Renal pelvis (tissue), 12 donors: ENCODE data around the gene MAP1LC3B. TPM values are rescaled to one million over a fixed set of nuclear protein-coding genes. Genes with fewer than 3 reads are reported as not detected.
A peak's percentile ranks its signal among the peaks of the same experiment; 100 is the strongest.

ENCODE experiments used
- DNase-seq: peaks from one replicate; pipeline ENCODE4 v3.0.0-alpha.2; 2013
- long read RNA-seq, 16 experiments: transcript quantifications; one replicate each; lab custom pipeline, GENCODE V29; 2026
- polyA plus RNA-seq, 3 donors: library from polyadenylated mRNA; unstranded; fragments of 120-200 nt; gene quantifications; one replicate each; pipeline ENCODE4 v1.2.1, GENCODE V29; 2013; ENCODE audit not compliant: insufficient read length in 3 of 3

Gene MAP1LC3B
- polyA plus RNA-seq: 10 to 100 TPM; 59.2 to 61.7 (median 60.5) TPM
- long read RNA-seq, donor 1, transcript MAP1LC3B-201 (4 exons, 2,688 nt): major isoform, 48 of 49 reads
- long read RNA-seq, donor 1, partial matches to known transcripts: 0 of 49 reads
- long read RNA-seq, donor 1, other reads (novel, unspliced or antisense): 0 of 49 reads
- long read RNA-seq, donor 2, transcript MAP1LC3B-201 (4 exons, 2,688 nt): major isoform, 58 of 64 reads
- long read RNA-seq, donor 2, partial matches to known transcripts: 0 of 64 reads
- long read RNA-seq, donor 2, other reads (novel, unspliced or antisense): 6 of 64 reads
- long read RNA-seq, donor 3, transcript MAP1LC3B-201 (4 exons, 2,688 nt): major isoform, 56 of 98 reads
- long read RNA-seq, donor 3, partial matches to known transcripts: 42 of 98 reads
- long read RNA-seq, donor 3, other reads (novel, unspliced or antisense): 0 of 98 reads
- long read RNA-seq, donor 4, transcript MAP1LC3B-201 (4 exons, 2,688 nt): major isoform, 48 of 67 reads
- long read RNA-seq, donor 4, partial matches to known transcripts: 19 of 67 reads
- long read RNA-seq, donor 4, other reads (novel, unspliced or antisense): 0 of 67 reads
- long read RNA-seq, donor 5, transcript MAP1LC3B-201 (4 exons, 2,688 nt): major isoform, 24 of 25 reads
- long read RNA-seq, donor 5, partial matches to known transcripts: 0 of 25 reads
- long read RNA-seq, donor 5, other reads (novel, unspliced or antisense): 0 of 25 reads
- long read RNA-seq, donor 6, transcript MAP1LC3B-201 (4 exons, 2,688 nt): major isoform, 35 of 41 reads
- long read RNA-seq, donor 6, partial matches to known transcripts: 0 of 41 reads
- long read RNA-seq, donor 6, other reads (novel, unspliced or antisense): 5 of 41 reads
- long read RNA-seq, donor 7, transcript MAP1LC3B-201 (4 exons, 2,688 nt): major isoform, 74 of 75 reads
- long read RNA-seq, donor 7, partial matches to known transcripts: 0 of 75 reads
- long read RNA-seq, donor 7, other reads (novel, unspliced or antisense): 0 of 75 reads
- long read RNA-seq, donor 8, transcript MAP1LC3B-201 (4 exons, 2,688 nt): major isoform, 29 of 54 reads
- long read RNA-seq, donor 8, partial matches to known transcripts: 24 of 54 reads
- long read RNA-seq, donor 8, other reads (novel, unspliced or antisense): 0 of 54 reads
- long read RNA-seq, donor 9, transcript MAP1LC3B-201 (4 exons, 2,688 nt): major isoform, 68 of 76 reads
- long read RNA-seq, donor 9, partial matches to known transcripts: 8 of 76 reads
- long read RNA-seq, donor 9, other reads (novel, unspliced or antisense): 0 of 76 reads
- long read RNA-seq, donor 10, transcript MAP1LC3B-201 (4 exons, 2,688 nt): major isoform, 43 of 43 reads
- long read RNA-seq, donor 10, partial matches to known transcripts: 0 of 43 reads
- long read RNA-seq, donor 10, other reads (novel, unspliced or antisense): 0 of 43 reads
- long read RNA-seq, donor 11, transcript MAP1LC3B-201 (4 exons, 2,688 nt): major isoform, 28 of 28 reads
- long read RNA-seq, donor 11, partial matches to known transcripts: 0 of 28 reads
- long read RNA-seq, donor 11, other reads (novel, unspliced or antisense): 0 of 28 reads
- long read RNA-seq, donor 12, transcript MAP1LC3B-201 (4 exons, 2,688 nt): major isoform, 44 of 75 reads
- long read RNA-seq, donor 12, partial matches to known transcripts: 28 of 75 reads
- long read RNA-seq, donor 12, other reads (novel, unspliced or antisense): 0 of 75 reads
- long read RNA-seq, donor 13, transcript MAP1LC3B-201 (4 exons, 2,688 nt): major isoform, 23 of 23 reads
- long read RNA-seq, donor 13, partial matches to known transcripts: 0 of 23 reads
- long read RNA-seq, donor 13, other reads (novel, unspliced or antisense): 0 of 23 reads
- long read RNA-seq, donor 14: 0 reads
- long read RNA-seq, donor 15: 0 reads
- long read RNA-seq, donor 16, transcript MAP1LC3B-201 (4 exons, 2,688 nt): major isoform, 60 of 99 reads
- long read RNA-seq, donor 16, partial matches to known transcripts: 39 of 99 reads
- long read RNA-seq, donor 16, other reads (novel, unspliced or antisense): 0 of 99 reads

DNA sequence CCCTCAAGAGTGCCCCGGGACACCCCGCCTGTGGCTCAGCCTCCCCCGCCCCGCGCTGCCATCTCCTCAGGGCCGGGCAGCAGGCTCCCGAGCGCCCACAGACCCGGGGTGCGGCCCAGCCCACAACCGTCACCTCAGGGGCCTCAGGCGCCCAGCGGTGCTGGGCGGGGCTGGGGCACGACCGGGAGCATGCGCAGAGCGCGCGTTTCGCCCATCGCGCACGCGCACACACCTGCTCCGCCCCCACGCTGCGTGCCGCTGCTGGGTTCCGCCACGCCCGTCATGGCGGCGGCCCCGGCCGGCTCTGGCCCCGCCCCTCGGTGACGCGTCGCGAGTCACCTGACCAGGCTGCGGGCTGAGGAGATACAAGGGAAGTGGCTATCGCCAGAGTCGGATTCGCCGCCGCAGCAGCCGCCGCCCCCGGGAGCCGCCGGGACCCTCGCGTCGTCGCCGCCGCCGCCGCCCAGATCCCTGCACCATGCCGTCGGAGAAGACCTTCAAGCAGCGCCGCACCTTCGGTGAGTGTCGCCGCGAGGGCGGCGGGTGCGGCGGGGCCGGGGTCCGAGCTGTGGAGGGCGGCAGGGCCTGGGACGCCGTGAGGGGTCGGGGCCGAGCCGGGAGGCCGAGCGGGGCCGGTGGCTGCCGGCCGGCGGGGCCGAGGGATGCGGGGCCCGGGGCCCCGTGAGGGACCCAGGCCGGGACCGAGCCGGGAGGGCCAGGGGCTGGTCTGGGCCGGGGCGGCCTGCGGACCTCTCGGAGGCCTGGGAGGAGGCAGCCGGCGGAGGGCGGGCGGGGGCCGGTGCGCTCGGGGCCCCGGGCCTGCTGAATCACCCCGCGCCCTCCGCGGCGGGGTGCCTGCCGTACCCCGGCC is at the start of gene MAP1LC3B:
Gene MAP1LC3B (plus strand): TSS at position 387 of the 871 bp plus-strand sequence. CDS start 92 bp downstream, at position 479.
- peak; percentile 95 for DNase-seq

DNA sequence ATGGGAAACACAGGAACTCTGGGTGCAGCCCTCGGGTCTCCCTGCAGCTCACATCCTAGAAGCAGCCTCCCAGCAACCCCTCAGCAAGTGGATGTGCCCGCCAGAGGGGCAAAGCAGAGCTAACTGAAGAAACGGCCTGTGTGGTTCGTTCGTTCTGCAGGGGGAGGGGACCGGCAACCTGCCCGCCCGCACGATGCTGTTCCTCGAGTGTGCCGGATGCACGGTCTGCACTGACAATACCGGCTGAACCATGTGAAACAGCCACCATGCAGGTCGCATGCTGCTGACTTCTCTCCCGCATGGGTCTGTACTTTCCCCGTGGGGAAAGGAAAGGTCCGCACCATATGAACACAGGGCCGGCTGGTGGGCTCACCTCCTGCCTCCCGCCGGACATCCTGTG is 49.6 kb upstream of the MAP1LC3B start:
- DNase-seq: no peak

DNA sequence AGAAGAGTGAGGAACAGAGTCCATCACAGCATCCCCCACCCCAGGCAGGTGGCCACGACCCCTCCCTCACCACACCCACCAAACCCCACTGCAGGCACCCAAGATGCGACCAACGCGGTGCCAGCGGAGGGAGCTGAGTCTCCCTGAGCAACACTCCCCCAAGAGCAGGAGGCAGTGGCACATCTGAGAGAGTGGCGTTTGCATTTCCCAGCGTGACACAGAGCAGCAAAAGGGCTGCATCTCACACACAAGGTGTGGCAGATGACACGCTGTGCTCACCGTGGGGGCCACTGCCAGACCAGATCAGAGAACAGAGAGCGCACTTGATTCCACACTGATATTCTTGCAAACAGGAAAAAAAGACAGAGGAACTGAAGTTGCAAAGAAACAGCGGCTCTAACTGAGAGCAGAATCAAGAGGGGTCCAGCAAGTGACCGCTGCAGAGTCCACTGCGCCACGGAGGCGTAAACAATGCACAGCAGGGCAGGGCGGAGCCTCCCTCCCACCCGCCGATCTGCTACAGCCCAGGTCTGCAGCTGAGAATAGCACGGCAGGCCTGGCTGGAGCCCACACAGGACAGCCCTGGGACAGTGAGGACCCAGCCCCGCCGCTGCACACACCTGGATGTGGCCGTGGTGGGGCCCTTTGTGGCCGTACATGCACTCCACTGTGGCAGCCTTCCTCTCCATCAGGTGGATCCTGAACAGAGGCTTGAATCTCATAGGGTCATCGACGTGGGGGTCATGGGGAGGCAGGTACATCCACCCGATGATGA is 49.0 kb upstream of the MAP1LC3B start:
- no peak for DNase-seq

DNA sequence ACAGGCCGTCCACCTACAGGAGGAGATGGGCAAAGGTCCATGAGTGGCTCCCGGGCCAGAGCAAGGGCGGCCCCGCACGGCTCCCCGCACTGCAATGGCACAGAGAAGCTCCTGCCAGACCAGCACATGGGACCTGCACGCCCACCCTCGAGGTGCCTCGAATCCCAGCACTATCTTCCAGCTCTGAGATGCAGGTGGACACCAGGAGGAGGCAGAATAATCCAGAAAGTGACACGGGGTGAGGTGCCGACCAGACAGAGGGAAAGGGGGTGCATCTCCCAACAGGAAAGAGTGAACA is 48.4 kb upstream of the MAP1LC3B start:
- DNase-seq: no peak

DNA sequence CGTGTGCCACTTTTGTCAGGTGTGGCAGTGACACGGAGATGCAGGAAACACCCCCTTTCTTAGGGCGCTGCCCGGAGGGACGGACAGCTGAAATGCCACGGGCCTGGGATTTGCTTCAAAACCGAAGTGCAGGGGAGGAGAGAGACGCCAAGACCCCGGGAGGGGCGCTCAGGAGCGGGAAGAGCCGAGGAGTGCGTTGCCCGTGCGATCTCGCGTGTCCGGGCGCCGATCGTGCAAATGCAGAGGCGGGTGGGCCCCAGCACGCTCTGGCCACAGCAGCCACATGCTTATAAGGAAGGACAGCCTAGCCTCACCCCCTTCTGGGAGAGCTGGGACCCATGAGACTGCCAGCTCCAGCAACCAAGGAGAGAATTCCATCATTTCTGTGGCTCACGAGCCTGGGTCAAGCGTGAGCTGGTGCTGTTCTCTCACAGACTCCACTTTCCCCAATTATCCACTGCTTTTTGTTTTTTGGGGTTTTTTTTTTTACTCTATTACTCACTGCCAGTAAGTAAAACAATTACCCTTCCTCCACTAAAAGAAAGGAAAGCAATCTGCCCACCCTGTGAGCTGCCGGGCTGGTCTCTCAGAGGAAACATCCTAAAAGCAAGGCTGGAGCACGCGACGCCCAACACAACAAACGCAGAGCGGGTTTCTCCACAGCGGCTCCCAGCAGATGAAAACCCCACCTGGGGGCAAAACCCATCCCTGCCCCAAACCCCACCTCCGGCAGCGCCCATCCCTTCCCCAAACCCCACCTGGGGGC is 47.8 kb upstream of the MAP1LC3B start:
- no peak for DNase-seq

DNA sequence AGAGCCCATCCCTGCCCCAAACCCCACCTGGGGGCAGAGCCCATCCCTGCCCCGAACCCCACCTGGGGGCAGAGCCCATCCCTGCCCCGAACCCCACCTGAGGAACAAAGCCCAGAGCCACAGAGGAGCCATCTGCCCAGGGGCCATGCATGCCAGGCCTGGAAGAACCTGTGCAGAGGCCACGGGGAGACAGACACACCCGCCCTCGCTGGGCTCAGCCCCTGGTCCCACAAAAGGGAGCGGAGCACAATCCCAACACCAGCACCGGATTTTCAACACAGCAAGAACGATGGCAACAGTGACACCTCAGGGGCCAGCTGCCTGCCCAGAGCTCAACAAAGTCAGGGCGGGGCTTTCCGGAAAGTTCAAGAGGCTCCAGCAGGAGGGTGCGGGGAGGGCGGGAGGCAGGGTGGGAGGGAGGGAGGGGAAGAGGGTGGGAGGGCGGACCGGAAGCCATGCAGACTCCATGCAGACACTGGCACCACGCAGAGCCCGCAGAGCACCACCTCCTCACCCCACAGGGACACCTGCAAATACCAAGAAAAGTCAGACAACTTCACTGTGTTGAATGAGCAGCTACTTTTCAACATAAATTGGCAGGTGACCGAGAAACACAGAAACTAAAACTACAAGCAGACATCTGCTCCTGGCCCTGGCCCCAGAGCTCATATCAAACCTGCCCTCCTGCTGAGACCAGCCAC is 47.1 kb upstream of the MAP1LC3B start:
- DNase-seq: no peak

DNA sequence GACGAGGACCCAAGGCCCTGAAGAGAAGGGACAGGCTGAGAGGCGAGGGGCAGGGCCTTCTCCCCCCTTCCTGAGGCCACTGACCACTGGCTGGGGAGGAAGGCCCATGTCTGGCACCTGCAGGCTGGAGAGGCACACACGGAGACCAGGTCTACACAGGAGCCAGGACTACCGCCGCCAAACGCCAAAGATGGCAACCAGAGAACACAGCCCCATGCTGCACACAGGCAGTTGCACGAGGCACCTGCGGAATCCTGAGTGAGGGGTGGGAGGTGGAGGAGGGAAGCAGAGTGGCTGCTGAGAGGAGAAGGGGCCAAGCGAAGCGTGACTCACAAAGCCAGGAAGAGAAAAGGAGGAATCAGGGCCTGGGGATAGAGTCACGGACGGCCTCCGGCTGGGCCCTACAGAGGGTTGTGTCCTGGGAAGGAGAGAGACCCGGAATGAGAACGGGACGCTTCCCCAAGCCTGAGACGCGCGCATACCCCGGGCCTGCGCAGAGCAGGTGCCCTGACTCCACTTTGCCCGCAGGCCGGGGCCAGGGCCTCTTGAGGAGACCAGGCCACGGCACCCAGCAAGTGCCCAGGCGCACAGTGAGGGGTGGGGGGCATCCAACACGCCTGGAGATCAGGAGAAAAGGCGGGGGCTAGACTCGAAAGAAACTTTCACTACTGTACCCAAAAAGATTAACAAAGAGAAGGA is 46.3 kb upstream of the MAP1LC3B start:
- DNase-seq: no peak

DNA sequence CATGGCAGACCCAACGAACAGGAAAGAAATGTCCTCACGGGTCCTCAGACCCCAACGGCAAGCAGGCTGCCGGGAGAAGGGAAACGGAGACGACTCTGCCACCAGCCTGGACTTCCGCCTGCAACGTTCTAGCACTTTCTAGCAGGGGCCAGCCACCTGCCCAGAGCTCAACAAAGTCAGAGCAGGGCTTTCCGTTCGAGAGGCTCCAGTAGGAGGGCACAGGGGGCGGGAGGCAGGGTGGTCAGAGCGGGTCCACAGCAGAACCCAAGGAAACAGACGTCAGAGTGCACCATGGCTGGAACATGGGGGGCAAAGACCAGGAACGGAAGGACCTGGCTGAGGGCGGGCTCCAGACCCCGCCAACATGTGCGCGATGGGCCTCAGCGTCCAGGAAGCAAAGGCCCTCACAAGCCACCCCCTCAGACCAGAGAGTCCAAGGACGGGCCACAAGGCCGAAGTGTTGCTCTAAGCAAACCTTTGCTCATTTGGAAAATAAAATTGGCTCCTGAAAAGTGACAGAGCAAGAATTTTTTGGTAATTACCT is 45.5 kb upstream of the MAP1LC3B start:
- no peak for DNase-seq

DNA sequence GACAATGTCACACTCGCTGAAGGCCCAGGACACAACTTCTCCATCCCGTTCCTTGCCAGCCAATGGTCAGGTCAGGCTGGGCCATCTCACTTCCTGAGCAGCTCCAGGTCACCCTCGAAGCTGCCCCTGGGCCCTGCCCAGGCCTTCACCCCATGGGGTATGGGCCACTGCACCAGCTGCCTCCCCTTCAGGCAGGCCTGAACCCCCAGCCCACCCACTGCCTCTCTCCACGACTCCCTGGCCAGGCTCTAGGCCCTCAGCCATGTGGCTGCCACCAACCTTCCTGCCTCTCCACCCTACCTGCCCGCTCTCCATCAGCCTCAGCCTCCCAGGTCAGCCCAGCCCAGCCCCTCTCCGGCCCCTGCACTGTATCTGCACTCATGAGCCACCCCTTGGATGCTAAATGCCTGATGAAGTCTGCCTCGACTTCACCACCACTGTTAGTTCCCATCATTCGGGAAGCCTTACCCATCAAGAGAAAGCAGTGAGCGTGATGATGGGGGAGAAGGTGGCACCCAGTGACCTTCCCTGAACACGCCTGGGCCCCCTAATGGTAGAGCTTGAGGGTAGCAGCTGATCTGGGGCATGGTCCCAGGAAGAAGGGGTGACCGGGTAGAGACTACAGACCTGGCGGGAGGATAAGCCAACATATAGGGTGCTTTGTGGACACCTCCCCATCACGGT is 44.1 kb upstream of the MAP1LC3B start:
- DNase-seq: no peak

DNA sequence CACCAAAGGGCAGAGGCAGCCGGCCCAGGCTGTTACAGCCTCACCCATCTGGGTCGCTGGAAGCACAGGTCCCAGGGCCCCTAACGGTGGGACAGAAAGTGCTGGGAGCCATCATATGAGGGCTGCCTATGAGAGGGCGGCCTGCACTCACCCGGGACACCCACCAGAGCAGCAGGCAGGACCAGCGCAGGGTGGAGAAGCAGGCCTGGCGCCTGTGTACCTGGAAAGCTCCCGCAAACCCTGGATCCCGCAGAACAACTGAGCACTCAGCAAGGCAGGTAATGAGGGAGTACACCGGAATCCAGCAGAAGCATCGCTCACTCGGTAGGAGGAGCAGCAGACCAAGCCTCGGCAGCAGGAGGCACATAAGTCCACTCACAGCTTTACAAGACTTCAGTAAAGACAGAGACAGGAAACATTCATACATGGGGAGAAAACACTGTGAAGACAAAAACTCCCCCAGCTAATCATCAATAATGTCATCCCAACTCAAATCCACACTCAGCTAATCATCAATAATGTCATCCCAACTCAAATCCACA is 43.4 kb upstream of the MAP1LC3B start:
- DNase-seq: no peak

DNA sequence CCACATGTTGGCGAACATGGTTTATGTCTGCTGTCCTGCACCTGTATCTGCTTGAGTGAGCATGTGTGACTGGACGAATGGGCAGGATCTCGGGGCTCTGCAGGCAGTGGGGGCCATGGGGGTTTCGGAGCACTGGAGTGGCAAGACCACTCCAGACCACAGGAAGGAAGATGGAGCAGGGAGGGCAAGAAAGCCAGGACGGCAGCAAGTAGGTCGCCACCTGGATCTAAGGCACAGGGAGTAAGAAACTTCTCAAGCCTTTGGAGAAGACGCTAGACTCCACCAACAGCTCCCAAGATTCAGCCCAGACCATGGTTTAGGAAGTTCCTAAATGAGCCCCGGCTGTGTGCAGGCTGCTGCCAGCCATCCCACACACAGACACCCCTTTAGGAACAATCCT is 42.1 kb upstream of the MAP1LC3B start:
- no peak for DNase-seq

DNA sequence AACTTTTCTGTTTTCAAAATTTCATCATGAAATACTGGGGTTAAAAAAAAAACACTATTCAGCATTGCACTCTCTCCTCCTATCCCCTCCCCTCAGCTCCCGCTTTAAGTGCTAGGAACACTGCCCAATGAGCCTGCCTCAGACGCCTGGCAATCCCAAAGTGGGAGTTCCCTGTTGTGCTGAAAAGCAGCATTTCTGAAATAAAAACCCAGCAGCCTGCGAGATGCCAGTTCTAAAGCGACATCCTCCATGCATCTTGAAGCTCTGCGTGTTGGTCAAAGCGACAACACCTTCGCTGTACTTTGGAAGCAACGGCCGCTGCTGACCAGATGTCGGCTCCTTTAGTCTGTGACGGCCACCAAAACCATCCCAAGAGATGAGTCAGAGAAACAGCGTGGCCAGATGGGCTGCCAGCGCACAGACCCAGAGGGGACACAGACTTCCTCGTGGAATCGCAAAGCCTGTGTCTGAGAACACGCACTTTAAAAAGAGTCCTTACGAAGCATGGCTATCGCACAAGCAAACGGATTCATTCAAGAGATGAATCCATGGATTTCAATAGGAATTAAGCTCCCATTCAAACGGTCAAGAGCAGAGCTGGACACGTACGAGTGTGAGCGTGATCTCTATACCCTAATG is 41.3 kb upstream of the MAP1LC3B start:
- no peak for DNase-seq

DNA sequence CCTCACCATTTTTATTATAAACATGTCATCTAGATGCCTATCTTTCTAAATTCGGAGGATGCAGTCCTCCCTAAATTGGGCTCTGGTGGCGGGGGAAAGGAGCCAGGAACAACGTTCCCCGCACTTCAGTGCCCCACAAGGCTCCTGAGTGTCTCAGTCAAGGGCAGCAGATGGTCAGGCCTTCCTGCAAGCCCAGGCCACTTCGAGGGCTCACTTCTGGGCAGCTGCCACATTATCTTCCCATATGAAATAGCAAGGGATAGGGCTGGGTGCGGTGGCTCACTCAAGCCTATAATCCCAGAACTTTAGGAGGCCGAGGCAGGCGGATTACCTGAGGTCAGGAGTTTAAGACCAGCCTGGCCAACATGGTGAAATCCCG is 40.8 kb upstream of the MAP1LC3B start:
- no peak for DNase-seq

DNA sequence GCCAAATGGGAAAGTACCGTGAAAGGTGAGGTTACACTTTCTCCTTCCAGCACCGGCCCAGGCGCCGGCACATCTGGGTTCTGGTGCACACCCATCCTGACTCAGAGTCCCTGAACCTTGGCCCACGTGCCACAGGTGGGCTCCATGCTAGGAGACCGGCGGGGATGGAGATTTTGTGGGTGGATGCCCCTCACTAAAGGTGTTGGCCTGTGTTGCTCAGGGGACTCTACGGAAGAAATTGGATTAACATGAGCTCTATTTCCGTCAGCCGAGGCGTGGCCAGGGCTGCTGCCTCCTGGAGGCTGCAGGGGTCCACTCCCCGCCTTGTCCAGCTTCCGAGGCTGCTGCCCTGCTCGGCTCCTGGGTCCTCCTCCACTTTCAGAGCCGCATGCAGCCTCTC is 39.3 kb upstream of the MAP1LC3B start:
- DNase-seq: no peak

DNA sequence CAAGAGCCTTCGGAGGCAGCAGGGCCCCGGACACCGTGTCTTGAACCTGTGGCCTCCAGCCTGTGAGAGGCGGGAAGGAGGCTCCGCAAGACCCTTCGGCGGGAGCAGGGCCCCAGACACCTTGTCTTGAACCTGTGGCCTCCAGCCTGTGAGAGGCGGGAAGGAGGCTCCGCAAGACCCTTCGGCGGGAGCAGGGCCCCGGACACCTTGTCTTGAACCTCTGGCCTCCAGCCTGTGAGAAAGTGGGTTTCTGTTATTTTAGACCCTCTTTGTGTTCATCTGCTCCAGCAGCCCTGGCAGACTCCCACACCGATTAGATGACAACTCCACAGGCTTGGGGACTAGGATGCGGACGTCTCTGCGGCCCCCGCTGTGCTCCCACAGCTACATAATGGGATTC is 38.5 kb upstream of the MAP1LC3B start:
- no peak for DNase-seq
